HEK293 (cell line): ENCODE measurements around the gene UMAD1.

Source experiments
- CTCF ChIA-PET: fragments of 350-600 bp; formaldehyde crosslinking; extraction: SDS; loops from one replicate; lab custom pipeline; 2021; ENCODE audit warnings: antibody characterized with exemption; lab: Yijun Ruan, JAX
- POLR2A ChIA-PET: fragments of 300-600 bp; formaldehyde crosslinking; extraction: SDS; loops from one replicate; lab custom pipeline; 2020; ENCODE audit warnings: antibody characterized with exemption, inconsistent platforms; lab: Yijun Ruan, JAX
- H3K27ac ChIP-seq: fragments of 200-500 bp; sonication (Bioruptor generic); 2 replicates; pipeline ENCODE4 v1.5.1; 2014; ENCODE audit warnings: low read depth, low read length, control low read depth, inconsistent platforms; ENCODE audit errors: extremely low read depth
- H3K36me3 ChIP-seq, 2 experiments: fragments of 200-500 bp in 1 of 2; sonication (Bioruptor generic) in 1 of 2; 1 replicate in 1 of 2; 2 replicates in 1 of 2; pipeline ENCODE4 v1.5.1; 2014 to 2017; ENCODE audit warnings: inconsistent platforms in 2 of 2, low read length in 2 of 2; ENCODE audit not compliant: control insufficient read depth in 2 of 2, insufficient read depth in 1 of 2
- H3K4me1 ChIP-seq: fragments of 200-500 bp; sonication (Bioruptor generic); 2 replicates; pipeline ENCODE4 v1.5.1; 2014; ENCODE audit warnings: mild to moderate bottlenecking, low read length, inconsistent platforms; ENCODE audit not compliant: control insufficient read depth, insufficient read depth
- H3K4me3 ChIP-seq: 2 replicates; pipeline ENCODE4 v1.5.1; 2011; ENCODE audit warnings: low read depth, mild to moderate bottlenecking, control low read depth, low read length, moderate library complexity
- H3K9me3 ChIP-seq: fragments of 200-500 bp; sonication (Bioruptor generic); 2 replicates; pipeline ENCODE4 v1.5.1; 2014; ENCODE audit warnings: low read depth, low read length, inconsistent platforms; ENCODE audit not compliant: control insufficient read depth, insufficient read depth
- KLF10 ChIP-seq: fragments of 450-650 bp; IDR thresholded peaks from 2 replicates; pipeline ENCODE4 v1.5.1; 2018; ENCODE audit warnings: missing biosample characterization, mild to moderate bottlenecking, missing genetic modification characterization
- KLF8 ChIP-seq: fragments of 450-650 bp; formaldehyde crosslinking; IDR thresholded peaks from 2 replicates; pipeline ENCODE4 v1.5.1; 2016; ENCODE audit warnings: missing biosample characterization, missing genetic modification characterization
- PATZ1 ChIP-seq: fragments of 450-650 bp; formaldehyde crosslinking; IDR thresholded peaks from 2 replicates; pipeline ENCODE4 v1.5.1; 2016; ENCODE audit warnings: missing biosample characterization, missing genetic modification characterization
- YY1 ChIP-seq: fragments of 450-650 bp; formaldehyde crosslinking; IDR thresholded peaks from 2 replicates; pipeline ENCODE4 v1.5.1; 2018; ENCODE audit warnings: missing biosample characterization, missing genetic modification characterization
- ZBTB20 ChIP-seq: fragments of 450-650 bp; formaldehyde crosslinking; IDR thresholded peaks from 2 replicates; pipeline ENCODE4 v1.5.1; 2016; ENCODE audit warnings: missing biosample characterization, missing genetic modification characterization
- ZNF140 ChIP-seq: fragments of 450-650 bp; formaldehyde crosslinking; IDR thresholded peaks from 2 replicates; pipeline ENCODE4 v1.5.1; 2016; ENCODE audit warnings: missing biosample characterization, missing genetic modification characterization
- ZNF146 ChIP-seq: fragments of 450-650 bp; formaldehyde crosslinking; IDR thresholded peaks from 2 replicates; pipeline ENCODE4 v1.5.1; 2016; ENCODE audit warnings: missing biosample characterization, missing genetic modification characterization
- ZNF266 ChIP-seq: fragments of 450-650 bp; formaldehyde crosslinking; IDR thresholded peaks from 2 replicates; pipeline ENCODE4 v1.5.1; 2016; ENCODE audit warnings: missing biosample characterization, missing genetic modification characterization, low read depth
- ZNF280D ChIP-seq: fragments of 450-650 bp; formaldehyde crosslinking; IDR thresholded peaks from 2 replicates; pipeline ENCODE4 v1.5.1; 2016; ENCODE audit warnings: missing biosample characterization, missing genetic modification characterization
- ZNF514 ChIP-seq: fragments of 450-650 bp; formaldehyde crosslinking; IDR thresholded peaks from 2 replicates; pipeline ENCODE4 v1.5.1; 2016; ENCODE audit warnings: missing biosample characterization, missing genetic modification characterization
- ZNF560 ChIP-seq: fragments of 450-650 bp; formaldehyde crosslinking; IDR thresholded peaks from 2 replicates; pipeline ENCODE4 v1.5.1; 2017; ENCODE audit warnings: missing biosample characterization, missing genetic modification characterization, borderline replicate concordance
- ZNF704 ChIP-seq: fragments of 450-650 bp; formaldehyde crosslinking; IDR thresholded peaks from 2 replicates; pipeline ENCODE4 v1.5.1; 2016; ENCODE audit warnings: missing biosample characterization, missing genetic modification characterization
- ZNF776 ChIP-seq: fragments of 450-650 bp; formaldehyde crosslinking; IDR thresholded peaks from 2 replicates; pipeline ENCODE4 v1.5.0; 2017; ENCODE audit warnings: missing biosample characterization, missing genetic modification characterization, borderline replicate concordance
- ZNF777 ChIP-seq: fragments of 450-650 bp; formaldehyde crosslinking; IDR thresholded peaks from 2 replicates; pipeline ENCODE4 v1.5.1; 2017; ENCODE audit warnings: missing biosample characterization, missing genetic modification characterization, borderline replicate concordance
- ZSCAN18 ChIP-seq: fragments of 450-650 bp; formaldehyde crosslinking; IDR thresholded peaks from 2 replicates; pipeline ENCODE4 v1.5.1; 2016; ENCODE audit warnings: missing biosample characterization, missing genetic modification characterization
- ZSCAN4 ChIP-seq: fragments of 450-650 bp; formaldehyde crosslinking; IDR thresholded peaks from 2 replicates; pipeline ENCODE4 v1.5.1; 2017; ENCODE audit warnings: missing biosample characterization, missing genetic modification characterization
- TF ChIP-seq, protein P1 (sequence below): fragments of 450-650 bp; formaldehyde crosslinking; IDR thresholded peaks from 2 replicates; pipeline ENCODE4 v1.5.1; 2016; ENCODE audit warnings: missing biosample characterization, missing genetic modification characterization, low read depth
- TF ChIP-seq, protein P2 (sequence below): fragments of 450-650 bp; formaldehyde crosslinking; IDR thresholded peaks from 2 replicates; pipeline ENCODE4 v1.5.1; 2016; ENCODE audit warnings: missing biosample characterization, missing genetic modification characterization
- TF ChIP-seq, protein P3 (sequence below): sonication (generic); formaldehyde crosslinking; IDR thresholded peaks from 2 replicates; pipeline ENCODE4 v1.8.1; 2022; ENCODE audit warnings: mild to moderate bottlenecking, moderate library complexity, missing genetic modification reagents
- TF ChIP-seq, protein P4 (sequence below): fragments of 450-650 bp; formaldehyde crosslinking; IDR thresholded peaks from 2 replicates; pipeline ENCODE4 v1.5.1; 2016; ENCODE audit warnings: missing biosample characterization, missing genetic modification characterization

The UMAD1 gene

DNA sequence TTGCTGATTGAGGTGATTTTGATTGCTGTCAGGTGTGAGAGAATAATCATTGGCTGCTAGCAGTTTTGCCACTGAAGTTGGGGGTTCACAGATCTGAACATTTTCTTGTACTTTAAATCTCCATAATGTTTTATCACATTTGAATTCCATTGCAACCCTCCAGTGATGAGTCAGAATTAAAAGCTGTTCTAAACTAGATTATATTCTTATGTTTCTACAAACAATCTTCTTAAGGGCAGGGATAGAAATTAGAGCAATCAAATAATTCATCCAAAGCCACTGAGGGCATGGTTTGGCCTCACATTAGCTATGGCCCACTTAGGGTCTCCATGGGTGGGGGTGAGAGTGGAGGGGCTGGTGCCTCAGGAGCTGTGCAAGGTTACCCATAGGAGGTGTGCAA lies 130.9 kb downstream of the UMAD1 start:
- no peak overlapping the region for H3K4me3 ChIP-seq
- H3K9me3 ChIP-seq: no peaks in the 10 kb centered on the region
- POLR2A ChIA-PET: no interaction called here
- H3K36me3 ChIP-seq: no peaks in the 10 kb centered on the region
- CTCF ChIA-PET: interaction anchor here (0.6 to 1.0 kb wide), 2 partner anchors 277 to 524 kb away, joined by 3 to 6 read pairs; no protein-coding TSS in a partner anchor
- TF ChIP-seq ZNF146 (tag by site-specific recombination) (no peak), ZNF514 (tag by site-specific recombination) (no peak), ZNF266 (no peak), ZNF776 (tag by site-specific recombination) (no peak), ZSCAN18 (tag by site-specific recombination) (no peak), YY1 (tag by site-specific recombination) (no peak), ZNF560 (tag by site-specific recombination) (no peak), ZNF280D (tag by site-specific recombination) (no peak), ZNF704 (no peak), ZNF140 (tag by site-specific recombination) (no peak), KLF8 (tag by site-specific recombination) (no peak), ZNF777 (no peak), PATZ1 (tag by site-specific recombination) (no peak), ZSCAN4 (tag by site-specific recombination) (no peak), ZBTB20 (no peak), KLF10 (tag by site-specific recombination) (no peak)
- TF ChIP-seq, protein P1, sequence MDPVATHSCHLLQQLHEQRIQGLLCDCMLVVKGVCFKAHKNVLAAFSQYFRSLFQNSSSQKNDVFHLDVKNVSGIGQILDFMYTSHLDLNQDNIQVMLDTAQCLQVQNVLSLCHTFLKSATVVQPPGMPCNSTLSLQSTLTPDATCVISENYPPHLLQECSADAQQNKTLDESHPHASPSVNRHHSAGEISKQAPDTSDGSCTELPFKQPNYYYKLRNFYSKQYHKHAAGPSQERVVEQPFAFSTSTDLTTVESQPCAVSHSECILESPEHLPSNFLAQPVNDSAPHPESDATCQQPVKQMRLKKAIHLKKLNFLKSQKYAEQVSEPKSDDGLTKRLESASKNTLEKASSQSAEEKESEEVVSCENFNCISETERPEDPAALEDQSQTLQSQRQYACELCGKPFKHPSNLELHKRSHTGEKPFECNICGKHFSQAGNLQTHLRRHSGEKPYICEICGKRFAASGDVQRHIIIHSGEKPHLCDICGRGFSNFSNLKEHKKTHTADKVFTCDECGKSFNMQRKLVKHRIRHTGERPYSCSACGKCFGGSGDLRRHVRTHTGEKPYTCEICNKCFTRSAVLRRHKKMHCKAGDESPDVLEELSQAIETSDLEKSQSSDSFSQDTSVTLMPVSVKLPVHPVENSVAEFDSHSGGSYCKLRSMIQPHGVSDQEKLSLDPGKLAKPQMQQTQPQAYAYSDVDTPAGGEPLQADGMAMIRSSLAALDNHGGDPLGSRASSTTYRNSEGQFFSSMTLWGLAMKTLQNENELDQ (tag by site-specific recombination): no peak
- TF ChIP-seq, protein P2, sequence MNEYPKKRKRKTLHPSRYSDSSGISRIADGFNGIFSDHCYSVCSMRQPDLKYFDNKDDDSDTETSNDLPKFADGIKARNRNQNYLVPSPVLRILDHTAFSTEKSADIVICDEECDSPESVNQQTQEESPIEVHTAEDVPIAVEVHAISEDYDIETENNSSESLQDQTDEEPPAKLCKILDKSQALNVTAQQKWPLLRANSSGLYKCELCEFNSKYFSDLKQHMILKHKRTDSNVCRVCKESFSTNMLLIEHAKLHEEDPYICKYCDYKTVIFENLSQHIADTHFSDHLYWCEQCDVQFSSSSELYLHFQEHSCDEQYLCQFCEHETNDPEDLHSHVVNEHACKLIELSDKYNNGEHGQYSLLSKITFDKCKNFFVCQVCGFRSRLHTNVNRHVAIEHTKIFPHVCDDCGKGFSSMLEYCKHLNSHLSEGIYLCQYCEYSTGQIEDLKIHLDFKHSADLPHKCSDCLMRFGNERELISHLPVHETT (tag by site-specific recombination): no peak
- TF ChIP-seq, protein P3, sequence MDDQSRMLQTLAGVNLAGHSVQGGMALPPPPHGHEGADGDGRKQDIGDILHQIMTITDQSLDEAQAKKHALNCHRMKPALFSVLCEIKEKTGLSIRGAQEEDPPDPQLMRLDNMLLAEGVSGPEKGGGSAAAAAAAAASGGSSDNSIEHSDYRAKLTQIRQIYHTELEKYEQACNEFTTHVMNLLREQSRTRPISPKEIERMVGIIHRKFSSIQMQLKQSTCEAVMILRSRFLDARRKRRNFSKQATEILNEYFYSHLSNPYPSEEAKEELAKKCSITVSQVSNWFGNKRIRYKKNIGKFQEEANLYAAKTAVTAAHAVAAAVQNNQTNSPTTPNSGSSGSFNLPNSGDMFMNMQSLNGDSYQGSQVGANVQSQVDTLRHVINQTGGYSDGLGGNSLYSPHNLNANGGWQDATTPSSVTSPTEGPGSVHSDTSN (CRISPR knock-in tag): no peak
- TF ChIP-seq, protein P4, sequence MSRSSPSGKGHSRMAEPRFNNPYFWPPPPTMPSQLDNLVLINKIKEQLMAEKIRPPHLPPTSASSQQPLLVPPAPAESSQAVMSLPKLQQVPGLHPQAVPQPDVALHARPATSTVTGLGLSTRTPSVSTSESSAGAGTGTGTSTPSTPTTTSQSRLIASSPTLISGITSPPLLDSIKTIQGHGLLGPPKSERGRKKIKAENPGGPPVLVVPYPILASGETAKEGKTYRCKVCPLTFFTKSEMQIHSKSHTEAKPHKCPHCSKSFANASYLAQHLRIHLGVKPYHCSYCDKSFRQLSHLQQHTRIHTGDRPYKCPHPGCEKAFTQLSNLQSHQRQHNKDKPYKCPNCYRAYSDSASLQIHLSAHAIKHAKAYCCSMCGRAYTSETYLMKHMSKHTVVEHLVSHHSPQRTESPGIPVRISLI: no peak
- no peak overlapping the region for H3K27ac ChIP-seq
- H3K4me1 ChIP-seq: peaks cover 5% of the 10 kb centered on the region; the same call in 1 of the 2 replicates
